ENCODE results near the gene TMEM214. TPM values are rescaled to one million over a fixed set of nuclear protein-coding genes. Genes with fewer than 3 reads are reported as not detected.

The TMEM214 gene
- 10 to 100 TPM; 50.5 to 53.6 TPM for total RNA-seq

DNA sequence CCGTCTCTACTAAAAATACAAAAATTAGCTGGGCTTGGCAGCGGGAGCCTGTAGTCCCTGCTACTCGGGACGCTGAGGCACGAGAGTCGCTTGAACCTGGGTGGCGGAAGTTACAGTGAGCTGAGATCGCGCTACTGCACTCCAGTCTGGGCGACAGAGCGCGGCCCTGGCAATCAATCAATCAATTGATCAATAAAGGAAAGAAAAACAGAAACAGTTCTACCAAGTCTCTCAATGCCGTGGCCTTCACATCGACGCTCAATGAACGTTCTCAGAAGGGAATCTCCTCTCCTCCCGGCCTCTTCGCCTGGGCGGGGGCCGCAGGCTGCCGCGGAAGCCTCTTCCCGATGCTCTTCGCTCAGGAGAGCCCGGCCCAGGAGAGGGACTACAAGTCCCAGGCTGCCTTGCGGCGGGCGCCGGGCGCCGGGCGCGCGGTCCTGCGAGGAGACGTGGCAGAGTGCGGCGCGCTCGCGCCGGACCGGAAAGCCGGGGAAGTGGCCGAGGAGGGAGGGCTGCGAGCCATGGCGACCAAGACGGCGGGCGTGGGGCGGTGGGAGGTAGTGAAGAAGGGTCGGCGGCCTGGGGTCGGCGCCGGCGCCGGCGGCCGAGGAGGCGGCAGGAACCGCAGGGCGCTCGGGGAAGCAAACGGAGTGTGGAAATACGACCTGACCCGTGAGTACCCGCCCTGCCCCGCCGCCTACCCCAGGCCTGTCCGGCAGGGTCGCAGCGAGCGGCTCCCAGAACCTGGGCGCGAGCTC lies at the start of gene TMEM214:
TMEM214 (plus strand) TSS at position 471 of the 758 bp plus-strand sequence; CDS start at position 522, 51 bp downstream.
- Mint-ChIP-seq H3K27me3 (ENCODE audit: low read depth) (no peaks in the 10 kb centered on the region), H3K4me3 (peak within 1 kb of the TSS; percentile 91 to 94), H3K9me3 (no peaks in the 10 kb centered on the region), H3K27ac (peak within 1 kb of the TSS; percentile 96), H3K4me1 (ENCODE audit: low read depth) (peaks cover 73% of the 10 kb centered on the region), H3K36me3 (ENCODE audit: insufficient read depth in 2 of 2) (peaks cover 8 to 9% of the 10 kb centered on the region in 2 donors)
- ATAC-seq (replicated peaks in 1 of 2): peak; percentile 99
- DNase-seq: peak; percentile 89 to 92

DNA sequence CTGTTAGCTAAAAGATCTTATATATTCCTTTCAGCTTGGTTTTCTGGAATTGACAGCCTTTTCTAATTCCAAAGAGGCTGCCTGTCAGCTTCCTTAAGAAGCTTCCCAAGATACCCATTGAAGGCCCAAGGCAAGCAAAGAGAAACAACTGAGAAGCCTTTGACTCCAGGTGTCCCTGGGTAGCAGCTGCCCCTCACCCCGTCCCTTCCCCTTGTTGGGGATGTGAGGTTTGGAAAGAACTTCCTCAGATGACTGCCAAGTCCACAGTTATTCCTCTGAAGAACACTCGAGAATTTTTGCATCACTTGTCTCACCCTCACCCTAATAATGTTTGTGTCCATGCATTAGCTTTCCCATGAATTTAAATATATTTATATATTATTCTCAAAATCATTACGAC lies 49.0 kb upstream of the TMEM214 start:
- Mint-ChIP-seq H3K27me3 (ENCODE audit: low read depth) (no peaks in the 10 kb centered on the region), H3K36me3 (ENCODE audit: insufficient read depth in 2 of 2) (no peaks in the 10 kb centered on the region), H3K27ac (no peak overlapping the region), H3K4me1 (ENCODE audit: low read depth) (no peaks in the 10 kb centered on the region), H3K4me3 (no peak overlapping the region), H3K9me3 (no peaks in the 10 kb centered on the region)
- no peak for ATAC-seq (replicated peaks in 1 of 2)
- DNase-seq: no peak

DNA sequence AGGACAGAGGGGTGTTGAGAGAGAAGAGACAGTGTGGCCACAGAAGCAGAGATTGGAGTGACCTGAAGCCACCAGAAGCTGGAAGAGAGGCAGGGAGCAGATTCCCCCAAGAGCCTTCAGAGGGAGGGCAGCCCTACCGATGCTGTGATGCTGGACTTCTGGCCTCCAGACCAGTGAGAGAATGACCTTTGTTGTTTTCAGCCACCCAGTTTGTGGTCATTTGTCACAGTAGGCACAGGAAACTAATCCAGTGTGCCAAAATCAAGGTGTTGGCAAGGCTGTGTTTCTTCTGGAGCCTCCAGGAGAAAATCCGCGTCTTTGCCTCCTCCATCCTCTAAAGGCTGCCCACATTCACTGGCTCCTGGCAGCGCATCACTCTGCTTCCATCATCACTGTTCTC lies 47.0 kb upstream of the TMEM214 start:
- DNase-seq (no peak), ATAC-seq (replicated peaks in 1 of 2) (no peak)
- H3K27ac Mint-ChIP-seq: no peak overlapping the region
- H3K36me3 Mint-ChIP-seq (ENCODE audit: insufficient read depth in 2 of 2): no peaks in the 10 kb centered on the region
- no peaks in the 10 kb centered on the region for H3K27me3 Mint-ChIP-seq (ENCODE audit: low read depth)
- H3K4me3 Mint-ChIP-seq: no peak overlapping the region
- H3K9me3 Mint-ChIP-seq: no peaks in the 10 kb centered on the region
- H3K4me1 Mint-ChIP-seq (ENCODE audit: low read depth): no peaks in the 10 kb centered on the region

DNA sequence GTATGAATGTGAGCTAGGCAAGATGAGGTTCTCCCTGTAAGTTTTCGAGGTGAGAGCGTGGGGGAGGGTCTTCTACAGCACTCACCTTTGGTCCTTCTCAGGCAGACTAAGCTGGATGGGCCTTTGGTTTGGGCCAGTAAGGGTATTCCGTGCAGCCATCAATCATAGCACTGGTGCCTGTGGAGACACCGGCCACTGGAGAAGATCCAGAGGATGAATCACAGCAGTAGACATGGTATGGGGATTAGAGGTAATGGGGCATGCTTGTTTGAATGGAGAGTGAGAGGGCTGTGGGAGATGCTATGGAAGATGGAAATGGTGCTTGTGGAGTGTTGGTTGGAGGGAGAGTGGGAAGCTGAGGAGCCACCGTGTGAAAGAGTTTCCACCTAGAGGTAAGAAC lies 46.2 kb upstream of the TMEM214 start:
- Mint-ChIP-seq H3K27me3 (ENCODE audit: low read depth) (no peaks in the 10 kb centered on the region), H3K4me3 (no peak overlapping the region), H3K9me3 (no peaks in the 10 kb centered on the region), H3K36me3 (ENCODE audit: insufficient read depth in 2 of 2) (no peaks in the 10 kb centered on the region), H3K4me1 (ENCODE audit: low read depth) (no peaks in the 10 kb centered on the region), H3K27ac (no peak overlapping the region)
- DNase-seq (no peak), ATAC-seq (replicated peaks in 1 of 2) (no peak)

- DNase-seq (no peak), ATAC-seq (replicated peaks in 1 of 2) (no peak)
- Mint-ChIP-seq H3K36me3 (ENCODE audit: insufficient read depth in 2 of 2) (no peaks in the 10 kb centered on the region), H3K4me1 (ENCODE audit: low read depth) (no peaks in the 10 kb centered on the region), H3K27me3 (ENCODE audit: low read depth) (no peaks in the 10 kb centered on the region), H3K4me3 (no peak overlapping the region), H3K27ac (no peak overlapping the region), H3K9me3 (no peaks in the 10 kb centered on the region)
Observed at GRCh38 chr2:26988058-26988860, 44.5 kb upstream of the TMEM214 start.

- DNase-seq: no peak
- Mint-ChIP-seq H3K27ac (no peak overlapping the region), H3K36me3 (ENCODE audit: insufficient read depth in 2 of 2) (no peaks in the 10 kb centered on the region), H3K9me3 (no peaks in the 10 kb centered on the region), H3K27me3 (ENCODE audit: low read depth) (no peaks in the 10 kb centered on the region), H3K4me3 (no peak overlapping the region), H3K4me1 (ENCODE audit: low read depth) (no peaks in the 10 kb centered on the region)
- no peak for ATAC-seq (replicated peaks in 1 of 2)
Observed at GRCh38 chr2:26989156-26989555, 43.6 kb upstream of the TMEM214 start.

GRCh38 chr2:26991717-26992116 lies 41.0 kb upstream of the TMEM214 start:
- no peaks in the 10 kb centered on the region for H3K4me1 Mint-ChIP-seq (ENCODE audit: low read depth)
- H3K9me3 Mint-ChIP-seq: no peaks in the 10 kb centered on the region
- ATAC-seq (replicated peaks in 1 of 2) (no peak), DNase-seq (no peak)
- H3K4me3 Mint-ChIP-seq: no peak overlapping the region
- H3K27ac Mint-ChIP-seq: no peak overlapping the region
- no peaks in the 10 kb centered on the region for H3K36me3 Mint-ChIP-seq (ENCODE audit: insufficient read depth in 2 of 2)
- no peaks in the 10 kb centered on the region for H3K27me3 Mint-ChIP-seq (ENCODE audit: low read depth)

- no peak overlapping the region for H3K4me3 Mint-ChIP-seq
Observed at GRCh38 chr2:26993768-26994167, 39.0 kb upstream of the TMEM214 start.

DNA sequence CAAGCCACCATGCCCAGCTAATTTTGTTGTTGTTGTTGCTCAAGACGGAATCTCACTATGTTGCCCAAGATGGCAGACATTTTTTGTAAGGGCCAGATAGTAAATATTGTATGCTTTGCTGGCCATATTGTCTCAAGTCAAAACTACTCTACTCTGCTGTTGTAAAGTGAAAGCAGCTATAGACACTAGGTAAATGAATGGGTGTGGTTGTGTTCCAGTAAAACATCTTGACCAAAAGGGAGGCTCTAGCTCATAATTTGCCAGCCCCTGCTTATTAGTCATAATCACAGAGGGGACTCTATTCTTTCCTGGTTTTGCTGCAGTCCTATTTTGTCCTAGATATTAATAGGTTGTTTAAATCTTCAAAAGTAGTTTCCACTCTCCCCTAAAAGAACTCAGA lies 37.8 kb upstream of the TMEM214 start:
- no peaks in the 10 kb centered on the region for H3K9me3 Mint-ChIP-seq
- H3K27me3 Mint-ChIP-seq (ENCODE audit: low read depth): no peaks in the 10 kb centered on the region
- H3K4me3 Mint-ChIP-seq: no peak overlapping the region
- DNase-seq (no peak), ATAC-seq (replicated peaks in 1 of 2) (no peak)
- H3K27ac Mint-ChIP-seq: no peak overlapping the region
- H3K36me3 Mint-ChIP-seq (ENCODE audit: insufficient read depth in 2 of 2): no peaks in the 10 kb centered on the region
- no peaks in the 10 kb centered on the region for H3K4me1 Mint-ChIP-seq (ENCODE audit: low read depth)

More at GRCh38 chr2:26993768-26994167, 39.0 kb upstream of the TMEM214 start:
- H3K27me3 Mint-ChIP-seq (ENCODE audit: low read depth): no peaks in the 10 kb centered on the region
- ATAC-seq (replicated peaks in 1 of 2): no peak
- no peaks in the 10 kb centered on the region for H3K4me1 Mint-ChIP-seq (ENCODE audit: low read depth)
- no peak for DNase-seq
- no peak overlapping the region for H3K27ac Mint-ChIP-seq
- no peaks in the 10 kb centered on the region for H3K36me3 Mint-ChIP-seq (ENCODE audit: insufficient read depth in 2 of 2)
- no peaks in the 10 kb centered on the region for H3K9me3 Mint-ChIP-seq

GRCh38 chr2:26997394-26997793 lies 35.4 kb upstream of the TMEM214 start:
- Mint-ChIP-seq H3K27ac (no peak overlapping the region), H3K4me3 (no peak overlapping the region), H3K9me3 (no peaks in the 10 kb centered on the region), H3K36me3 (ENCODE audit: insufficient read depth in 2 of 2) (no peaks in the 10 kb centered on the region), H3K27me3 (ENCODE audit: low read depth) (no peaks in the 10 kb centered on the region), H3K4me1 (ENCODE audit: low read depth) (no peaks in the 10 kb centered on the region)
- ATAC-seq (replicated peaks in 1 of 2) (no peak), DNase-seq (no peak)

DNA sequence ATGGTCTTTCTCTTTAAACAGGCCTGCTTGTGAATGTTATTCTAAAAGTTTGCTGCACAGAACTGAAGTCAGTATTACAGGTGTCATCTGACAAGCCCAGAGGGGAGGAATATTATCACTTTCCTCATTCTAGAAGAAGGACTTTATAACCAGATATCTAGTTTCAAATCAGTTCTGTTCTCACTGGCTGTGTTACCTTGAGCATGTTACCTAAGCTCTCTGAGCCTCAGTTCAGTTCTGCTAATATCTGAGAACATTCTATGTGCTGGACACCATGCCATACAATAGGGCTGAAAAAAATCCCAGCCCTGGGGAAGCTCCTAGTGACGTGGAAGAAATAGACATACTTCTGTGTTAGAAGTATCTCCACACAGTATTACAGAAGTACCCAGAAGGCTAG lies 34.4 kb upstream of the TMEM214 start:
- H3K4me1 Mint-ChIP-seq (ENCODE audit: low read depth): no peaks in the 10 kb centered on the region
- H3K27me3 Mint-ChIP-seq (ENCODE audit: low read depth): no peaks in the 10 kb centered on the region
- DNase-seq: no peak
- no peaks in the 10 kb centered on the region for H3K36me3 Mint-ChIP-seq (ENCODE audit: insufficient read depth in 2 of 2)
- no peak overlapping the region for H3K4me3 Mint-ChIP-seq
- no peaks in the 10 kb centered on the region for H3K9me3 Mint-ChIP-seq
- H3K27ac Mint-ChIP-seq: no peak overlapping the region
- ATAC-seq (replicated peaks in 1 of 2): no peak

- H3K4me1 Mint-ChIP-seq (ENCODE audit: low read depth): no peaks in the 10 kb centered on the region
- H3K27ac Mint-ChIP-seq: no peak overlapping the region
- peaks cover 1% of the 10 kb centered on the region for H3K27me3 Mint-ChIP-seq (ENCODE audit: low read depth)
- no peaks in the 10 kb centered on the region for H3K9me3 Mint-ChIP-seq
- ATAC-seq (replicated peaks in 1 of 2) (no peak), DNase-seq (no peak)
- no peak overlapping the region for H3K4me3 Mint-ChIP-seq
- H3K36me3 Mint-ChIP-seq (ENCODE audit: insufficient read depth in 2 of 2): no peaks in the 10 kb centered on the region
Observed at GRCh38 chr2:27000228-27000627, 32.5 kb upstream of the TMEM214 start.

DNA sequence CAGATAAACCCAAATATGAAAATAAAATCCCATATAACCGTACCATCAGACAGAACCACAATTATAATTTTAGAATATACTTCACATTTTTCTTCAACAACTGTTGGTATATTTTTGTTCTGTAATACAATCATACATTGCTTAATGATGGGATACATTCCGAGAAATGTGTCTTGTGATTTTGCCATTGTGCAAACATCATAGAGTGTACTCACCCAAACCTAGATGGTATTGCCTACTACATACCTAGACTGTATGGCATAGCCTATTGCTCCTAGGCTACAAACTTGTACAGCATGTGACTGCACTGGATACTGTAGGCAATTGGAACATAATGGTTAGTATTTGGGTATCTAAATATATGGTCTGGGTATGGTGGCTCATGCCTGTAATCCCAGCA lies 31.8 kb upstream of the TMEM214 start:
- no peak overlapping the region for H3K27ac Mint-ChIP-seq
- peaks cover 6% of the 10 kb centered on the region for H3K27me3 Mint-ChIP-seq (ENCODE audit: low read depth)
- H3K4me3 Mint-ChIP-seq: no peak overlapping the region
- DNase-seq (no peak), ATAC-seq (replicated peaks in 1 of 2) (no peak)
- H3K4me1 Mint-ChIP-seq (ENCODE audit: low read depth): no peaks in the 10 kb centered on the region
- H3K9me3 Mint-ChIP-seq: no peaks in the 10 kb centered on the region
- H3K36me3 Mint-ChIP-seq (ENCODE audit: insufficient read depth in 2 of 2): no peaks in the 10 kb centered on the region

All from activated T-cell treated with anti-CD3 and anti-CD28 coated beads, Interleukin-2, amount 50 U/mL, for 72 hours (primary cell).